Measurements from ENCODE around the gene YWHAG. TPM values are rescaled to one million over a fixed set of nuclear protein-coding genes. Genes with fewer than 3 reads are reported as not detected.
A peak's percentile ranks its signal among the peaks of the same experiment; 100 is the strongest.

Gene YWHAG
- total and polyA plus RNA-seq, 2 of the 13 experiments (the other 11 are each of a cell fraction or from before 2014, with no cell fraction given), result 36.9 to 67.5 TPM

DNA sequence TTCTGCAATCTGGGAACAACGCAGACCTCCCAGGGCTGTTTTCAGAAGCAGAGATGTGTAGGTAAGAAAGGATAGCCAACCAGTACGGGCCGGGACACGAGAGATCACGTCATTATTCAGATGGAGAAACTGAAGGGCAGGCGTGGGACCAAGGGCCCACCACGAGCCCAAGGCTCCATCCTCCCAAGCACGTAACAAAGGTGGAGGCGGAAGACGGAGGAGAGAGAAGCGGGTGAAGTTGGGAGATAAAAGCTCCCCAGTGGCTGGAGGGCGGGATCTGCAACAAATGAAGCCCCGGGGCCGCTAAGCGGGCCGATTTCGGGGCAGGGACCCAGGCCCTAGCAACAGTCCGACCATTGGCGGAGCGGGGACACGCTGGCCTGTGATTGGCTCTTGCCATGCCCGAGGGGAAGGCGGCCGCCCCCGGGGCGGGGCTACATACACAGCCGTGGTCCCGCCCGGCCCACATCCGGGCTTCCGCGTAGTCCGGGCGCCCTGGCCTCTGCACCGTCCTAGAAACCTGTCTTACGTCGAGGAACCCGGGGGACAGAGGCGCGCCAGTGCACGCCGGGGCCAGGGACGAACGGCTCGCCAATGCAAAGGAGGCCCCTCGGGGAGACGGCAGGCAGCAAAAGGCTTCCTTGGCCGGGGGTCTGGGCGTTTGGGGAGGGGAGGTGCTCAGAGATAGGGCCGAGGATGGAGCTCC is 40.9 kb downstream of the YWHAG start (continued):
- TF ChIP-seq, protein P1, sequence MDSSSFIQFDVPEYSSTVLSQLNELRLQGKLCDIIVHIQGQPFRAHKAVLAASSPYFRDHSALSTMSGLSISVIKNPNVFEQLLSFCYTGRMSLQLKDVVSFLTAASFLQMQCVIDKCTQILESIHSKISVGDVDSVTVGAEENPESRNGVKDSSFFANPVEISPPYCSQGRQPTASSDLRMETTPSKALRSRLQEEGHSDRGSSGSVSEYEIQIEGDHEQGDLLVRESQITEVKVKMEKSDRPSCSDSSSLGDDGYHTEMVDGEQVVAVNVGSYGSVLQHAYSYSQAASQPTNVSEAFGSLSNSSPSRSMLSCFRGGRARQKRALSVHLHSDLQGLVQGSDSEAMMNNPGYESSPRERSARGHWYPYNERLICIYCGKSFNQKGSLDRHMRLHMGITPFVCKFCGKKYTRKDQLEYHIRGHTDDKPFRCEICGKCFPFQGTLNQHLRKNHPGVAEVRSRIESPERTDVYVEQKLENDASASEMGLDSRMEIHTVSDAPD (CRISPR knock-in tag; IDR thresholded peaks at IDR 0.05), result no peak
- TF ChIP-seq ZNF792 (CRISPR knock-in tag; IDR thresholded peaks at IDR 0.05), result 0 out of 2 replicates have a peak, but pooled peaks have one; percentile 1
- TF ChIP-seq BORCS8-MEF2B (CRISPR knock-in tag; IDR thresholded peaks at IDR 0.05), result no peak
- TF ChIP-seq SP1 (IDR thresholded peaks at IDR 0.05), result no peak
- peak; percentile 57; the same call in 1 of the 2 replicates for TF ChIP-seq SP1 (CRISPR knock-in tag; IDR thresholded peaks at IDR 0.05)
- TF ChIP-seq ZNF660 (CRISPR knock-in tag; IDR thresholded peaks at IDR 0.05; ENCODE audit: borderline replicate concordance, low read depth), result no peak
- TF ChIP-seq ZNF816 (CRISPR knock-in tag; IDR thresholded peaks at IDR 0.05; ENCODE audit: borderline replicate concordance), result no peak
- TF ChIP-seq, protein P2, sequence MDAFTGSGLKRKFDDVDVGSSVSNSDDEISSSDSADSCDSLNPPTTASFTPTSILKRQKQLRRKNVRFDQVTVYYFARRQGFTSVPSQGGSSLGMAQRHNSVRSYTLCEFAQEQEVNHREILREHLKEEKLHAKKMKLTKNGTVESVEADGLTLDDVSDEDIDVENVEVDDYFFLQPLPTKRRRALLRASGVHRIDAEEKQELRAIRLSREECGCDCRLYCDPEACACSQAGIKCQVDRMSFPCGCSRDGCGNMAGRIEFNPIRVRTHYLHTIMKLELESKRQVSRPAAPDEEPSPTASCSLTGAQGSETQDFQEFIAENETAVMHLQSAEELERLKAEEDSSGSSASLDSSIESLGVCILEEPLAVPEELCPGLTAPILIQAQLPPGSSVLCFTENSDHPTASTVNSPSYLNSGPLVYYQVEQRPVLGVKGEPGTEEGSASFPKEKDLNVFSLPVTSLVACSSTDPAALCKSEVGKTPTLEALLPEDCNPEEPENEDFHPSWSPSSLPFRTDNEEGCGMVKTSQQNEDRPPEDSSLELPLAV (CRISPR knock-in tag; conservative IDR thresholded peaks at IDR 0.05; ENCODE audit: low read depth), result no peak
- TF ChIP-seq CENPT (CRISPR knock-in tag; IDR thresholded peaks at IDR 0.05; ENCODE audit: low read depth), result no peak
- no peak for TF ChIP-seq ZNF484 (CRISPR knock-in tag; IDR thresholded peaks at IDR 0.05; ENCODE audit: borderline replicate concordance, low read depth)
- TF ChIP-seq POLR2A (IDR thresholded peaks at IDR 0.05; ENCODE audit: insufficient read depth in 1 of 2, low read depth in 2 of 2, low read length in 2 of 2), result peak; percentile 33 to 70; a peak in 3 of 4 replicates
- TF ChIP-seq, protein P3, sequence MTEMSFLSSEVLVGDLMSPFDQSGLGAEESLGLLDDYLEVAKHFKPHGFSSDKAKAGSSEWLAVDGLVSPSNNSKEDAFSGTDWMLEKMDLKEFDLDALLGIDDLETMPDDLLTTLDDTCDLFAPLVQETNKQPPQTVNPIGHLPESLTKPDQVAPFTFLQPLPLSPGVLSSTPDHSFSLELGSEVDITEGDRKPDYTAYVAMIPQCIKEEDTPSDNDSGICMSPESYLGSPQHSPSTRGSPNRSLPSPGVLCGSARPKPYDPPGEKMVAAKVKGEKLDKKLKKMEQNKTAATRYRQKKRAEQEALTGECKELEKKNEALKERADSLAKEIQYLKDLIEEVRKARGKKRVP (CRISPR knock-in tag; IDR thresholded peaks at IDR 0.05), result no peak
- TF ChIP-seq, protein P4, sequence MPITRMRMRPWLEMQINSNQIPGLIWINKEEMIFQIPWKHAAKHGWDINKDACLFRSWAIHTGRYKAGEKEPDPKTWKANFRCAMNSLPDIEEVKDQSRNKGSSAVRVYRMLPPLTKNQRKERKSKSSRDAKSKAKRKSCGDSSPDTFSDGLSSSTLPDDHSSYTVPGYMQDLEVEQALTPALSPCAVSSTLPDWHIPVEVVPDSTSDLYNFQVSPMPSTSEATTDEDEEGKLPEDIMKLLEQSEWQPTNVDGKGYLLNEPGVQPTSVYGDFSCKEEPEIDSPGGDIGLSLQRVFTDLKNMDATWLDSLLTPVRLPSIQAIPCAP (CRISPR knock-in tag; IDR thresholded peaks at IDR 0.05; ENCODE audit: low read depth), result no peak
- TF ChIP-seq, protein P5, sequence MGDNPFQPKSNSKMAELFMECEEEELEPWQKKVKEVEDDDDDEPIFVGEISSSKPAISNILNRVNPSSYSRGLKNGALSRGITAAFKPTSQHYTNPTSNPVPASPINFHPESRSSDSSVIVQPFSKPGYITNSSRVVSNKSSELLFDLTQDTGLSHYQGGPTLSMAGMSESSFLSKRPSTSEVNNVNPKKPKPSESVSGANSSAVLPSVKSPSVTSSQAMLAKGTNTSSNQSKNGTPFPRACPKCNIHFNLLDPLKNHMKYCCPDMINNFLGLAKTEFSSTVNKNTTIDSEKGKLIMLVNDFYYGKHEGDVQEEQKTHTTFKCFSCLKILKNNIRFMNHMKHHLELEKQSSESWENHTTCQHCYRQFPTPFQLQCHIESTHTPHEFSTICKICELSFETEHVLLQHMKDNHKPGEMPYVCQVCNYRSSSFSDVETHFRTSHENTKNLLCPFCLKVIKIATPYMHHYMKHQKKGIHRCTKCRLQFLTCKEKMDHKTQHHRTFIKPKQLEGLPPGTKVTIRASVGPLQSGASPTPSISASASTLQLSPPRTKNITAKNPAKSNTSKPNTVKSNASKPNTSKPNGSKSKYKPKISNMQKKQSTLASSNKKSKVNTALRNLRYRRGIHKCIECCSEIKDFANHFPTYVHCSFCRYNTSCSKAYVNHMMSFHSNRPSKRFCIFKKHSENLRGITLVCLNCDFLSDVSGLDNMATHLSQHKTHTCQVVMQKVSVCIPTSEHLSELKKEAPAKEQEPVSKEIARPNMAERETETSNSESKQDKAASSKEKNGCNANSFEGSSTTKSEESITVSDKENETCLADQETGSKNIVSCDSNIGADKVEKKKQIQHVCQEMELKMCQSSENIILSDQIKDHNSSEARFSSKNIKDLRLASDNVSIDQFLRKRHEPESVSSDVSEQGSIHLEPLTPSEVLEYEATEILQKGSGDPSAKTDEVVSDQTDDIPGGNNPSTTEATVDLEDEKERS (CRISPR knock-in tag; IDR thresholded peaks at IDR 0.05), result 0 out of 2 replicates have a peak, but pooled peaks have one; percentile 48
- TF ChIP-seq EP300 (IDR thresholded peaks at IDR 0.05; ENCODE audit: low read depth in 2 of 2, low read length in 2 of 2), result peak in 1 of 2 experiments; percentile 82; a peak in 2 of 4 replicates
- no peak for TF ChIP-seq EP300 (CRISPR knock-in tag; IDR thresholded peaks at IDR 0.05; ENCODE audit: borderline replicate concordance)
- TF ChIP-seq SALL1 (CRISPR knock-in tag; IDR thresholded peaks at IDR 0.05), result peak; percentile 52; the same call in 1 of the 2 replicates
- no peak for TF ChIP-seq SMAD1 (CRISPR knock-in tag; IDR thresholded peaks at IDR 0.05; ENCODE audit: borderline replicate concordance, low read depth)
- TF ChIP-seq POLR2AphosphoS5 (IDR thresholded peaks at IDR 0.05; ENCODE audit: low read depth, low read length), result peak; percentile 72
- no peak for TF ChIP-seq HCFC1 (IDR thresholded peaks at IDR 0.05; ENCODE audit: low read depth, low read length)
- 0 out of 2 replicates have a peak, but pooled peaks have one; percentile 66 for TF ChIP-seq ZSCAN29 (CRISPR knock-in tag; conservative IDR thresholded peaks at IDR 0.05)
- no peak for TF ChIP-seq ADNP (CRISPR knock-in tag; IDR thresholded peaks at IDR 0.05)
- no peak for TF ChIP-seq ZNF598 (CRISPR knock-in tag; IDR thresholded peaks at IDR 0.05; ENCODE audit: borderline replicate concordance)
